ENCODE data around the gene ATP8B1. TPM values are rescaled to one million over a fixed set of nuclear protein-coding genes. Genes with fewer than 3 reads are reported as not detected.

Gene ATP8B1
- total and polyA plus RNA-seq, 2 of the 8 experiments (the other 6 are each of a cell fraction or from before 2014, with no cell fraction given), result 1.1 to 4.6 TPM

DNA sequence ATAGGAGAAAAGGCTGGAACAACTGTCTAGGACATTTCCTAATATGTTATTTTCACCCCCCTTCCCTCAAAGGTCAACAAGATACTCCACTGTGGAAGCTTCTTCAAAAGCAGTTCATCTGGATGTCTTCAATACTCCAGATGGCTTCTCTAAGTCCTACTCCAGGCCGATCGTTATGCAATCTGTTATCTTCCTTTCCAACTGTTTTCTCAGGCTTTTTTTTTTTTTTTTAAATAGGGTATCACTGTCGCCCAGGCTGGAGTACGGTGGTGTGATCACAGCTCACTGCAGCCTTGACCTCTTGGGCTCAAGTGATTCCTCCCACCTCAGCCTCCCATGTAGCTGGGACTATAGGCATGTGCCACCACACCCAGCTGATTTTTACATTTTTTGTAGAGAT, 26.3 kb downstream of the ATP8B1 start:
- Histone ChIP-seq H2BK20ac (ENCODE audit: low read length) (no peak overlapping the region), H4K91ac (replicated peaks; ENCODE audit: insufficient read length, low read length) (no peak overlapping the region), H3K23me2 (ENCODE audit: low read depth, low read length) (no peaks in the 10 kb centered on the region), H3K9me3 (ENCODE audit: insufficient read depth in 2 of 2, low read depth in 1 of 2, low read length in 1 of 2) (no peaks in the 10 kb centered on the region), H3K4ac (replicated peaks; ENCODE audit: insufficient read length, low read depth, low read length) (no peak overlapping the region), H2BK12ac (ENCODE audit: low read depth, low read length) (no peak overlapping the region), H3K27me3 (replicated peaks in 1 of 4; ENCODE audit: control insufficient read depth in 3 of 4, extremely low read depth in 1 of 4, insufficient read depth in 3 of 4, low read length in 3 of 4) (no peaks in the 10 kb centered on the region), H2BK15ac (ENCODE audit: low read length) (no peak overlapping the region), H3K23ac (ENCODE audit: insufficient read length) (no peak overlapping the region), H3K18ac (ENCODE audit: extremely low read depth, low read length) (no peak overlapping the region), H4K20me1 (replicated peaks in 1 of 2; ENCODE audit: control insufficient read depth in 1 of 2, insufficient read depth in 2 of 2, low read length in 2 of 2) (no peaks in the 10 kb centered on the region), H3K79me2 (ENCODE audit: control insufficient read depth in 1 of 2, insufficient read depth in 2 of 2, low read length in 2 of 2) (no peaks in the 10 kb centered on the region), H2BK120ac (replicated peaks; ENCODE audit: low read depth, low read length) (no peak overlapping the region), H3K56ac (replicated peaks; ENCODE audit: insufficient read length, low read depth, low read length) (no peak overlapping the region), H3K79me1 (ENCODE audit: low read depth, low read length) (no peaks in the 10 kb centered on the region; the same call in 1 of the 2 replicates), H3K4me3 (ENCODE audit: extremely low read depth in 1 of 4, insufficient read depth in 2 of 4, low read depth in 3 of 4, low read length in 4 of 4) (no peak overlapping the region), H3K9ac (replicated peaks in 1 of 4; ENCODE audit: extremely low read depth in 1 of 4, low read depth in 3 of 4, low read length in 3 of 4) (no peak overlapping the region), H3K4me1 (replicated peaks in 1 of 4; ENCODE audit: control insufficient read depth in 3 of 4, insufficient read depth in 4 of 4, low read length in 3 of 4) (peaks cover 0 to 7% (median 2%) of the 10 kb centered on the region in 4 experiments; a peak in 3 of 7 replicates), H2AK5ac (ENCODE audit: low read depth, low read length) (no peak overlapping the region), H2AFZ (ENCODE audit: low read length) (no peak overlapping the region), H3K4me2 (ENCODE audit: insufficient read depth in 1 of 2, low read depth in 2 of 2, low read length in 2 of 2) (no peak overlapping the region), H3K27ac (ENCODE audit: low read depth, low read length) (no peak overlapping the region), H3K14ac (ENCODE audit: insufficient read length) (no peak overlapping the region), H3K36me3 (ENCODE audit: control insufficient read depth in 2 of 4, insufficient read depth in 4 of 4, low read length in 3 of 4) (no peaks in the 10 kb centered on the region), H4K8ac (ENCODE audit: extremely low read depth, insufficient read depth, low read length) (no peak overlapping the region), H4K5ac (ENCODE audit: insufficient read length, low read depth, low read length) (no peak overlapping the region), H2BK5ac (ENCODE audit: low read depth, low read length) (no peak overlapping the region)
- TF ChIP-seq SP4 (IDR thresholded peaks at IDR 0.05; ENCODE audit: low read length) (no peak), TAF7 (optimal IDR thresholded peaks at IDR 0.05; ENCODE audit: borderline replicate concordance, low read depth, low read length) (no peak), POLR2A (IDR thresholded peaks at IDR 0.05; ENCODE audit: control extremely low read depth in 1 of 2, low read depth in 2 of 2, low read length in 2 of 2) (no peak), RXRA (IDR thresholded peaks at IDR 0.05; ENCODE audit: insufficient read depth, low read depth, low read length) (no peak), EZH2 (IDR thresholded peaks at IDR 0.05; ENCODE audit: low read depth, low read length, severe bottlenecking) (no peak)
- TF ChIP-seq, protein P1, sequence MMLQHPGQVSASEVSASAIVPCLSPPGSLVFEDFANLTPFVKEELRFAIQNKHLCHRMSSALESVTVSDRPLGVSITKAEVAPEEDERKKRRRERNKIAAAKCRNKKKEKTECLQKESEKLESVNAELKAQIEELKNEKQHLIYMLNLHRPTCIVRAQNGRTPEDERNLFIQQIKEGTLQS (IDR thresholded peaks at IDR 0.05; ENCODE audit: insufficient read depth, low read depth, low read length), result no peak
- POLR2A ChIA-PET (ENCODE audit: partially characterized antibody), result no interaction called here
- CTCF ChIA-PET (ENCODE audit: partially characterized antibody), result interaction anchor here (1.1 kb wide), 1 partner anchor 133 kb away, joined by 3 read pairs; no protein-coding TSS in a partner anchor
- DNase-seq (ENCODE audit: low read depth in 1 of 2, low spot score in 2 of 2), result no peak
- no peak for FAIRE-seq
- WGBS, 2 experiments (ENCODE audit: extremely low coverage in 1 of 2, insufficient coverage in 1 of 2, insufficient read length in 1 of 2, insufficient replicate concordance in 2 of 2, low coverage in 1 of 2, low lambda C conversion rate in 2 of 2, missing lambda C conversion rate in 1 of 2), result 90% methylated on average over 4 of the region's 4 CpGs; no CpG with 5 or more reads in 1 of the 2 experiments

Data from H1 (cell line).